PFSK-1 (cell line): ENCODE data around the gene FOXI3.

ENCODE experiments used
- FOXP2 ChIP-seq: optimal IDR thresholded peaks from 2 replicates; pipeline ENCODE3; 2011; ENCODE audit warnings: borderline replicate concordance, control low read depth, inconsistent platforms; ENCODE audit not compliant: insufficient read depth; ENCODE audit errors: extremely low read length, extremely low read depth
- POLR2AphosphoS5 ChIP-seq: IDR thresholded peaks from 2 replicates; pipeline ENCODE4 v1.6.1; 2012; ENCODE audit warnings: low read depth, mild to moderate bottlenecking, control low read depth, low read length, moderate library complexity
- SIN3A ChIP-seq: IDR thresholded peaks from 2 replicates; pipeline ENCODE4 v1.6.1; 2012; ENCODE audit warnings: mild to moderate bottlenecking, low read length, moderate library complexity, borderline replicate concordance; ENCODE audit not compliant: insufficient read depth
- TAF1 ChIP-seq: IDR thresholded peaks from 2 replicates; pipeline ENCODE4 v1.6.1; 2012; ENCODE audit warnings: low read length, control low read depth, borderline replicate concordance; ENCODE audit not compliant: insufficient read depth
- TF ChIP-seq, protein P1 (sequence below), 2 experiments: IDR thresholded peaks; 2 replicates each; pipeline versions ENCODE4 v1.6.1 to v1.8.0; 2011 to 2012; ENCODE audit warnings: low read depth in 2 of 2, low read length in 2 of 2, control low read depth in 1 of 2, inconsistent platforms in 1 of 2, mild to moderate bottlenecking in 1 of 2, moderate library complexity in 1 of 2; ENCODE audit not compliant: insufficient read depth in 1 of 2

Gene FOXI3

GRCh38 chr2:88451811-88452564, 505 bp downstream of the FOXI3 start:
- TF ChIP-seq, protein P1, sequence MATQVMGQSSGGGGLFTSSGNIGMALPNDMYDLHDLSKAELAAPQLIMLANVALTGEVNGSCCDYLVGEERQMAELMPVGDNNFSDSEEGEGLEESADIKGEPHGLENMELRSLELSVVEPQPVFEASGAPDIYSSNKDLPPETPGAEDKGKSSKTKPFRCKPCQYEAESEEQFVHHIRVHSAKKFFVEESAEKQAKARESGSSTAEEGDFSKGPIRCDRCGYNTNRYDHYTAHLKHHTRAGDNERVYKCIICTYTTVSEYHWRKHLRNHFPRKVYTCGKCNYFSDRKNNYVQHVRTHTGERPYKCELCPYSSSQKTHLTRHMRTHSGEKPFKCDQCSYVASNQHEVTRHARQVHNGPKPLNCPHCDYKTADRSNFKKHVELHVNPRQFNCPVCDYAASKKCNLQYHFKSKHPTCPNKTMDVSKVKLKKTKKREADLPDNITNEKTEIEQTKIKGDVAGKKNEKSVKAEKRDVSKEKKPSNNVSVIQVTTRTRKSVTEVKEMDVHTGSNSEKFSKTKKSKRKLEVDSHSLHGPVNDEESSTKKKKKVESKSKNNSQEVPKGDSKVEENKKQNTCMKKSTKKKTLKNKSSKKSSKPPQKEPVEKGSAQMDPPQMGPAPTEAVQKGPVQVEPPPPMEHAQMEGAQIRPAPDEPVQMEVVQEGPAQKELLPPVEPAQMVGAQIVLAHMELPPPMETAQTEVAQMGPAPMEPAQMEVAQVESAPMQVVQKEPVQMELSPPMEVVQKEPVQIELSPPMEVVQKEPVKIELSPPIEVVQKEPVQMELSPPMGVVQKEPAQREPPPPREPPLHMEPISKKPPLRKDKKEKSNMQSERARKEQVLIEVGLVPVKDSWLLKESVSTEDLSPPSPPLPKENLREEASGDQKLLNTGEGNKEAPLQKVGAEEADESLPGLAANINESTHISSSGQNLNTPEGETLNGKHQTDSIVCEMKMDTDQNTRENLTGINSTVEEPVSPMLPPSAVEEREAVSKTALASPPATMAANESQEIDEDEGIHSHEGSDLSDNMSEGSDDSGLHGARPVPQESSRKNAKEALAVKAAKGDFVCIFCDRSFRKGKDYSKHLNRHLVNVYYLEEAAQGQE (IDR thresholded peaks at IDR 0.05; ENCODE audit: insufficient read depth in 1 of 2, low read depth in 2 of 2, low read length in 2 of 2), result no peak
- TF ChIP-seq FOXP2 (no peak), SIN3A (no peak), POLR2AphosphoS5 (no peak), TAF1 (no peak)

DNA sequence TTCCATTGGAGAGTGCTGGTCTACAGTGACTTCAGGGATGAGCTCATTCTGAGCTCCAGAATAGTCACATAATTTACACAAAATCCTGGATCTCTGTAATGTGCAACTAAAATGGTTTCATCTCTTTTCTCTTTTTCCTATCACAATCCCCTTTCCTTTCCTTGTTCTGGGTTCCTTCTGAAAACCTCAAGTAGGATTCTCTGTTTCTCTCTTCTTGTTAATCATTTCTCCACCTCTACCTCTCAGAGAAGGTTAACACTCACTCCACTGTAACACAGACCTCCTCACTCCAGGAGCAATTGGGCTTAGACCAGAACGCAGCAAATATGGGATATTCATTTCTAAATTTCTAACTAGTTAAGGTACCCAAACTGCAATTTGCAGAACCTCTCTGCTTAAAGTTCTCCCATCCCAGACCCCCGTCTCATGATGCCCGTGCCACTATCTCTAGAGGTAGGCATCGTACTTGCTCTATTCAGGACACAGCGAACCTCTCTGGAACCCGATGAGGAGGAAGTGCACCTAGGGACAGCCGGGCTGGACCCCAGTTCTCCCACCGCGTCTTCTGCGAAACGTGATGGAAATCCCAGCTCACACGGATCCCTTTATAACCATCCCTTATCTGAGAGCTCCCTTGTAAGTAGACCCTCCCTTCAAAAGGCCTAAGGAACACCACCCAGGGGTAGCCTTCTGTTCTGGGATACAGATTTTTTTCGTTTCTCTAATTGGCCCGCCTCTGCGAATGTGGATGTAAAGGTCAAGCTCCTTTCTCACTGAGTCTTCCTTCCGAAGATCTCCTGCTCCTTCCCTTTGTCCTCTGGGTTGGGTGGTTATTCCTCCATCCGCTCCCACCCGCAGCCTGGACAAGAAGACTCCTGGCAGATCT, 1.3 kb downstream of the FOXI3 start:
- TF ChIP-seq, protein P1 (IDR thresholded peaks at IDR 0.05; ENCODE audit: insufficient read depth in 1 of 2, low read depth in 2 of 2, low read length in 2 of 2), result no peak
- TF ChIP-seq TAF1, result no peak
- TF ChIP-seq FOXP2, result no peak
- no peak for TF ChIP-seq POLR2AphosphoS5
- TF ChIP-seq SIN3A, result no peak

GRCh38 chr2:88450186-88450585, 2.3 kb downstream of the FOXI3 start:
- TF ChIP-seq POLR2AphosphoS5 (no peak), TAF1 (no peak), FOXP2 (no peak), SIN3A (no peak)
- TF ChIP-seq, protein P1 (IDR thresholded peaks at IDR 0.05; ENCODE audit: insufficient read depth in 1 of 2, low read depth in 2 of 2, low read length in 2 of 2), result no peak

DNA sequence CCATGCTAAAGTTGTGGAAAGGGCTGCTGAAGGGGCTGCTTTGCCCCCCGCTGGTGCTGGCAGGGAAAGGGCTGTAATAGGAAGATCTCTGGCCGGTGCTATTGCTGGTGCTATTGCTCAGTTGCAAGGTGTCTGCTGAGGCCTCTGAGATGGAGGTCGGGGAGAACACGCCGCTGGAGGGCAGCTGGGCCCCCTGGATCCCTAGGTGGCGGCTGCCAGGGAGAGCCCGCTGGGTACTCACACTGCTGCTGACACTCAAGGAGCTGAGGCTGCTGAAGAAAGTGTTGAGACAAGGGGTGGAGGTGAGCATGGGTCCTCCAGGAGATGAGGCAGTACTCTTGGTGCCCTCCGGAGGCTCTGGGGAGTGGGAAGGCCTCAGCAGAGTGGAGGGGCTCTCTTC, 4.2 kb downstream of the FOXI3 start:
- TF ChIP-seq, protein P1 (IDR thresholded peaks at IDR 0.05; ENCODE audit: insufficient read depth in 1 of 2, low read depth in 2 of 2, low read length in 2 of 2), result no peak
- TF ChIP-seq SIN3A, result no peak
- TF ChIP-seq TAF1, result no peak
- no peak for TF ChIP-seq POLR2AphosphoS5
- TF ChIP-seq FOXP2, result no peak
